ENCODE measurements around the gene MPL. TPM values are rescaled to one million over a fixed set of nuclear protein-coding genes. Genes with fewer than 3 reads are reported as not detected.
A peak's percentile ranks its signal among the peaks of the same experiment; 100 is the strongest.

The MPL gene
- total and polyA plus RNA-seq, 10 of the 15 experiments (the other 5 are each of a cell fraction or from before 2014, with no cell fraction given), result not detected

GRCh38 chr1:43299101-43299500, 38.5 kb upstream of the MPL start:
- H3K4me1 ChIP-seq (ENCODE audit: control insufficient read depth, insufficient read depth, low read length), result peaks cover 13% of the 10 kb centered on the region
- no peak overlapping the region for H3K27ac ChIP-seq (ENCODE audit: control insufficient read depth, insufficient read depth)
- no peaks in the 10 kb centered on the region for H3K9me3 ChIP-seq (replicated peaks; ENCODE audit: control insufficient read depth, insufficient read depth, low read length)
- POLR2A ChIA-PET, result no interaction called here
- SMC1A ChIA-PET (ENCODE audit: uncharacterized antibody, unreplicated experiment), result interaction anchor here (1.3 kb wide), 1 partner anchor 9 kb away, joined by 4 read pairs; no protein-coding TSS in a partner anchor
- H3K4me3 ChIP-seq, result no peak overlapping the region
- no peak for ATAC-seq
- no peaks in the 10 kb centered on the region for H3K27me3 ChIP-seq (replicated peaks in 1 of 2; ENCODE audit: control insufficient read depth in 2 of 2, insufficient read depth in 2 of 2, low read length in 1 of 2)
- TF ChIP-seq JUNB (IDR thresholded peaks at IDR 0.05) (no peak), SMAD5 (IDR thresholded peaks at IDR 0.05; ENCODE audit: low read depth) (no peak), NFYA (IDR thresholded peaks at IDR 0.05; ENCODE audit: borderline replicate concordance, low read depth, low read length) (no peak), CBFB (IDR thresholded peaks at IDR 0.05; ENCODE audit: low read depth) (no peak)
- TF ChIP-seq, protein P1, sequence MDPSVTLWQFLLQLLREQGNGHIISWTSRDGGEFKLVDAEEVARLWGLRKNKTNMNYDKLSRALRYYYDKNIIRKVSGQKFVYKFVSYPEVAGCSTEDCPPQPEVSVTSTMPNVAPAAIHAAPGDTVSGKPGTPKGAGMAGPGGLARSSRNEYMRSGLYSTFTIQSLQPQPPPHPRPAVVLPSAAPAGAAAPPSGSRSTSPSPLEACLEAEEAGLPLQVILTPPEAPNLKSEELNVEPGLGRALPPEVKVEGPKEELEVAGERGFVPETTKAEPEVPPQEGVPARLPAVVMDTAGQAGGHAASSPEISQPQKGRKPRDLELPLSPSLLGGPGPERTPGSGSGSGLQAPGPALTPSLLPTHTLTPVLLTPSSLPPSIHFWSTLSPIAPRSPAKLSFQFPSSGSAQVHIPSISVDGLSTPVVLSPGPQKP (IDR thresholded peaks at IDR 0.05; ENCODE audit: low read depth, low read length), result no peak
- H3K9ac ChIP-seq (ENCODE audit: control insufficient read depth, insufficient read depth, low read length), result no peak overlapping the region
- FAIRE-seq, result no peak
- in situ Hi-C loops (cut with MboI), result no loop called here
- H2AFZ ChIP-seq (ENCODE audit: control insufficient read depth, low read depth, low read length), result no peak overlapping the region
- no peaks in the 10 kb centered on the region for H3K36me3 ChIP-seq (ENCODE audit: control insufficient read depth in 2 of 2, insufficient read depth in 2 of 2, low read length in 1 of 2)
- intact Hi-C loops (cut with micrococcal nuclease; ENCODE audit: unreplicated experiment), result loop anchor here (5.0 kb wide), 1 partner anchor 68 kb away; the partner anchor contains the start of gene ELOVL1
- no peaks in the 10 kb centered on the region for H4K20me1 ChIP-seq (ENCODE audit: control insufficient read depth, insufficient read depth)
- CTCF ChIA-PET, result no interaction called here
- no peak overlapping the region for H3K4me2 ChIP-seq (ENCODE audit: control insufficient read depth, insufficient read depth)
- RAD21 ChIA-PET (ENCODE audit: unreplicated experiment), result no interaction called here
- no peak for DNase-seq (ENCODE audit: low read depth, low spot score)
- BruUV-seq (replicated peaks), result no TSS peak
- H3K79me2 ChIP-seq (ENCODE audit: control insufficient read depth, insufficient read depth, low read length), result no peaks in the 10 kb centered on the region

- no peaks in the 10 kb centered on the region for H4K20me1 ChIP-seq (ENCODE audit: control insufficient read depth, insufficient read depth)
- BruUV-seq (replicated peaks), result no TSS peak
- POLR2A ChIA-PET, result no interaction called here
- WGBS (ENCODE audit: insufficient coverage, insufficient replicate concordance, low lambda C conversion rate, missing lambda C conversion rate), result 44% methylated on average over 6 of the region's 10 CpGs
- H3K4me3 ChIP-seq, result no peak within 1 kb of the TSS
- H2AFZ ChIP-seq (ENCODE audit: control insufficient read depth, low read depth, low read length), result no peak within 1 kb of the TSS
- H3K9ac ChIP-seq (ENCODE audit: control insufficient read depth, insufficient read depth, low read length), result no peak within 1 kb of the TSS
- SMC1A ChIA-PET (ENCODE audit: uncharacterized antibody, unreplicated experiment), result no interaction called here
- no peaks in the 10 kb centered on the region for H3K79me2 ChIP-seq (ENCODE audit: control insufficient read depth, insufficient read depth, low read length)
- DNase-seq (ENCODE audit: low read depth, low spot score), result no peak
- ATAC-seq, result peak; percentile 40; the same call in 1 of the 3 replicates
- H3K4me2 ChIP-seq (ENCODE audit: control insufficient read depth, insufficient read depth), result no peak within 1 kb of the TSS
- intact Hi-C loops (cut with micrococcal nuclease; ENCODE audit: unreplicated experiment) (no loop called here), in situ Hi-C loops (cut with MboI) (no loop called here)
- no peak for FAIRE-seq
- RAD21 ChIA-PET (ENCODE audit: unreplicated experiment), result no interaction called here
- peaks cover 5% of the 10 kb centered on the region; the same call in 1 of the 2 replicates for H3K4me1 ChIP-seq (ENCODE audit: control insufficient read depth, insufficient read depth, low read length)
- H3K27ac ChIP-seq (ENCODE audit: control insufficient read depth, insufficient read depth), result no peak within 1 kb of the TSS
- no peaks in the 10 kb centered on the region for H3K36me3 ChIP-seq (ENCODE audit: control insufficient read depth in 2 of 2, insufficient read depth in 2 of 2, low read length in 1 of 2)
- H3K9me3 ChIP-seq (replicated peaks; ENCODE audit: control insufficient read depth, insufficient read depth, low read length), result no peaks in the 10 kb centered on the region
- CTCF ChIA-PET, result no interaction called here
- H3K27me3 ChIP-seq (replicated peaks in 1 of 2; ENCODE audit: control insufficient read depth in 2 of 2, insufficient read depth in 2 of 2, low read length in 1 of 2), result no peaks in the 10 kb centered on the region
- TF ChIP-seq BHLHE40 (IDR thresholded peaks at IDR 0.05; ENCODE audit: borderline replicate concordance in 1 of 2, low read depth in 2 of 2, low read length in 1 of 2) (no peak), BCL11A (IDR thresholded peaks at IDR 0.05; ENCODE audit: low read depth, low read length) (no peak), EGR1 (IDR thresholded peaks at IDR 0.05; ENCODE audit: borderline replicate concordance in 1 of 2, low read depth in 2 of 2, low read length in 2 of 2) (no peak), ZNF217 (IDR thresholded peaks at IDR 0.05) (no peak), ZZZ3 (IDR thresholded peaks at IDR 0.05; ENCODE audit: control insufficient read depth, insufficient read length, low read depth) (no peak), PAX5 (IDR thresholded peaks at IDR 0.05; ENCODE audit: borderline replicate concordance, low read depth, low read length) (no peak), KLF5 (IDR thresholded peaks at IDR 0.05; ENCODE audit: partially characterized antibody) (no peak), ETV6 (conservative IDR thresholded peaks at IDR 0.05 in 1 of 2, IDR thresholded peaks at IDR 0.05 in 1 of 2; ENCODE audit: borderline replicate concordance in 1 of 2, low read depth in 1 of 2) (no peak)
- TF ChIP-seq, protein P2, sequence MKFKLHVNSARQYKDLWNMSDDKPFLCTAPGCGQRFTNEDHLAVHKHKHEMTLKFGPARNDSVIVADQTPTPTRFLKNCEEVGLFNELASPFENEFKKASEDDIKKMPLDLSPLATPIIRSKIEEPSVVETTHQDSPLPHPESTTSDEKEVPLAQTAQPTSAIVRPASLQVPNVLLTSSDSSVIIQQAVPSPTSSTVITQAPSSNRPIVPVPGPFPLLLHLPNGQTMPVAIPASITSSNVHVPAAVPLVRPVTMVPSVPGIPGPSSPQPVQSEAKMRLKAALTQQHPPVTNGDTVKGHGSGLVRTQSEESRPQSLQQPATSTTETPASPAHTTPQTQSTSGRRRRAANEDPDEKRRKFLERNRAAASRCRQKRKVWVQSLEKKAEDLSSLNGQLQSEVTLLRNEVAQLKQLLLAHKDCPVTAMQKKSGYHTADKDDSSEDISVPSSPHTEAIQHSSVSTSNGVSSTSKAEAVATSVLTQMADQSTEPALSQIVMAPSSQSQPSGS (IDR thresholded peaks at IDR 0.05; ENCODE audit: low read length), result no peak
These were observed 37.1 kb upstream of the MPL start, which contains the start of gene TIE1 for GRCh38 chr1:43300378-43301094. TSS of gene TIE1 (plus strand) at chr1:43300982. CDS start at chr1:43301072, 90 bp downstream.

All from GM12878 (cell line).